Umbilical cord (tissue), 2 donors: ENCODE measurements around the gene POLR3G. TPM values are rescaled to one million over a fixed set of nuclear protein-coding genes. Genes with fewer than 3 reads are reported as not detected.

ENCODE experiments used
- DNase-seq: peaks from one replicate; pipeline ENCODE4 v3.0.0-alpha.2; 2015; ENCODE audit warnings: low spot score
- total RNA-seq: library from RNA; depleted of rRNA; stranded (reverse); fragments of >200 nt; gene quantifications from one replicate; pipeline ENCODE4 v1.2.3, GENCODE V29; 2014; ENCODE audit warnings: low replicate concordance; ENCODE audit not compliant: insufficient read depth

Gene POLR3G
- total RNA-seq, 1 donor from 2014 or later, result 2.9 TPM

GRCh38 chr5:90503596-90503995 lies 28.9 kb downstream of the POLR3G start:
- no peak for DNase-seq

DNA sequence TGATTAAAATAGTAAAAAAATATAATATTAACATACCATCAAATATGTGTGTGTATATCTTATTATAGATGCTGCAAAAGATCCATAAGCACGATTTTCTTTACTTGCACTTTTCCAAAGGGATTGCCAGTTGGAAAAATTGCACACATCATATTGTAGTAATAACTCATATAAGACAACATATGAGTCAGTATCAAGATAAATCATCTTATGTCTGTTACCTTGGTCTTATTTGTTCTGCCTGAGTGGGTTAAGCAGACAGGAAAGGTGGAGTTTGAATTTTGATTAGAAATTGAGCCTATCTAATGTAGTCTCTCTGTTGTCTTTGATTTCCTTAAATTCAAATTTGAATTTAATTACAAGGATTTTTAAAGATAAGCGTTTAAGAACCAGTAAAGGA lies 30.1 kb downstream of the POLR3G start:
- DNase-seq, result no peak

DNA sequence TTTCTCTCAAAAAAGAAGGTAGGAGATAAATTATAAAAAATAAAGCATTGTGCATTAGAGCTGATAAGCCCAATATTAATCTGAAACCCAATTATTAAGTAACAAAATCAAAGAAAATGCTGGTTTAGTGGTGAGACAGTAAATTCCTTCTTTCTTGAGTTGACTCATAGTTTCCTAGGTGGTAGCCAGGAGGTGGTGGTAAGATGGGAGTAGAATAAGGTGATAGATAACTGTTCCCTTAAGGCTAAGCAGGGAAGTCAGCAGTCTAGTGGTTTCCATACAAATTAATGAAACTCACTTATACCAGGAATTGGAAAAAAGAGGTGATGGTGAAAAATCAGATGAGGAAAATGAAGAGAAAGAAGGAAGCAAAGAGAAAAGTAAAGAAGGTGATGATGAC lies 31.6 kb downstream of the POLR3G start:
- DNase-seq, result no peak

DNA sequence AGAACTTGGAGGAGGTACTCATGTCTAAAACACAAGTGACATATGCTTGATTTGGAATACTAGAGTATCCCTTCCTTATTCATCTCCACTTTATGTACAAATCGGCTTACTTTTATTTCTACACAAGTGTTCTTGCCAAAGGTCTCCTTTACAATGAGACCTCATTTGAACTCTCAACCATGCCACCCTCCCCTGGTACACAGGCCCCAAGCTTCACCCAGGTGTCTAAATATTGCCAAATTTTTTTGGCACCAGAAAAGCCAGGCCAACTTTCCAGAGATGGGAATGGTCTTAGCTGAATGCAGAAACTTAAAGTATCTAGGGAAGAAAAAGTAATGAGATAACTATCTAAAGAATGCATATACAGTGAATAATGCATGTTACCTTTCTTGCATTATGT lies 35.8 kb downstream of the POLR3G start:
- no peak for DNase-seq

DNA sequence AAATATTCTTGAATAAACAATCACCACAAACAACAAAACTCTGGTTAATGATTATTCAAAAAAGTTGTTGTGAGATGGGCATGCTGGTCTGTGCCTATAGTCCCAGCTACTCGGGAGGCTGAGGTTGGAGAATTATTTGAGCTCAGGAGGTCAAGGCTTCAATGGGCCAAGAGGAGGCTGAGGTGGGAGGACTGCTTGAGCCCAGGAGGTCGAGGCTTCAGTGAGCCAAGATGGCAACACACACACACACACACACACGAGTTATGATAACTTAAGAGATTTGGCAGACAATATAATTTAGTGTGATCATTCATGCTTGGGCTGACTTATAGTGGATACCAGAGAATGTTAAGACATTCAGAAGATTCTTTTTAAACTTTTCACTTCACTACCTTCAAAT lies 39.9 kb downstream of the POLR3G start:
- no peak for DNase-seq

DNA sequence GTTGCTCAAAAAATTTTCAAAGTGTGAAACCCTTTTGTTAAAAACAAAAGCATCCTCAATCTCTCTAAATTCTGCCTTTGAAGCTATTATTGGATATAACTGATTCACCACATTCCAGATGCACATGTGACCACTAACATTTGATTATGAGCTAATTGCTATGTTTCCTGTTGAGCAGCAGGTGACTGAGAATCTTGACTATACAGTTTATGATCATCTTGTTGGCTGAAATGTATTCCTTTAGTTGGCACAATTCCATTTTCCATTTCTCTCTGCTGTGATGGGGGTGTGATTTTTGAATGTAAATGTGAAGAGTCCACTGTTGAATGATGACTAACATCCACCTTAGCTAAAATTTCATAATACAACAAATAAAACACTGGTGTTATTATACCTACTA lies 44.0 kb downstream of the POLR3G start:
- no peak for DNase-seq

- no peak for DNase-seq
These were observed 44.4 kb downstream of the POLR3G start for GRCh38 chr5:90519081-90519480.

GRCh38 chr5:90528601-90529193 lies 54.0 kb downstream of the POLR3G start:
- peak; percentile 56 for DNase-seq

- peak; percentile 99 for DNase-seq
These were observed 54.7 kb downstream of the POLR3G start, which contains the start of gene LYSMD3 for GRCh38 chr5:90529194-90529938. LYSMD3 (minus strand) TSS chr5:90529584; CDS start chr5:90525289, 4,295 bp downstream.

DNA sequence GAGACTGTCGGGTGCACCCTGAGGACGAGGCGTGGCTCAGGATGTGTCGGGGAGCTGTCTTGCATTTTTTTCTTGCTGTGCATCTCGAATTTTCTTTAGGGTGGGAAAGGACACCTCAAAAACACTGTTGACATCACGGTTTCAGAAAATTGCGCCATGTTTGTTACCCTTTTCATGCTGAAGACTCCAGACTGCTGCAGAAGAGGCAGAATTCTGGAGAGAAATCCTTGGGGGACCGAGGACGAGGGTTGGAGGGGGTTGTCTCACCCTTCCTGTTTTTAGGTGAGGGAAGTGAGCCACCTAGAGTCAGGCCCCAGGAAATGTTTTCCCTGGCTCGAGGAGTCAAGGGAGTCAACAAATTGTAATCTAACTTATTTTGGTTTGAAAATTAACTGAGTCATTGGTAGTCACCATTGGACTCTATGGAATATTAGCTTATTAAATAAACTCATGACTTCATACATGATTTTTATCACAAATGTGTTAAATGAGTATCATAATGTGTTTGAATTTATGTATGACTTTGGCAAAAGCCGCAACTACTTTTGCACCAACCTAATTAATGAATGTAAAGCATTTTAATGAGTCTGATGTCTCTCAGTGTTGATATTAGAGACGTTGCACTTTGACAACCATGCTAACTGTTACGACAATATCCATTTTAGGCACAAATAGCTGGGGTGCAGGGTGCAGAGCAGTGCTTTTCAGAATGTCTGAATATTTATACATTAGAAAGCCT lies 55.4 kb downstream of the POLR3G start:
- DNase-seq, result peak; percentile 86

GRCh38 chr5:90530736-90531487 lies 56.2 kb downstream of the POLR3G start:
- DNase-seq, result no peak

GRCh38 chr5:90533794-90534193 lies 59.1 kb downstream of the POLR3G start:
- no peak for DNase-seq

GRCh38 chr5:90534922-90535321 lies 60.3 kb downstream of the POLR3G start:
- DNase-seq, result no peak

DNA sequence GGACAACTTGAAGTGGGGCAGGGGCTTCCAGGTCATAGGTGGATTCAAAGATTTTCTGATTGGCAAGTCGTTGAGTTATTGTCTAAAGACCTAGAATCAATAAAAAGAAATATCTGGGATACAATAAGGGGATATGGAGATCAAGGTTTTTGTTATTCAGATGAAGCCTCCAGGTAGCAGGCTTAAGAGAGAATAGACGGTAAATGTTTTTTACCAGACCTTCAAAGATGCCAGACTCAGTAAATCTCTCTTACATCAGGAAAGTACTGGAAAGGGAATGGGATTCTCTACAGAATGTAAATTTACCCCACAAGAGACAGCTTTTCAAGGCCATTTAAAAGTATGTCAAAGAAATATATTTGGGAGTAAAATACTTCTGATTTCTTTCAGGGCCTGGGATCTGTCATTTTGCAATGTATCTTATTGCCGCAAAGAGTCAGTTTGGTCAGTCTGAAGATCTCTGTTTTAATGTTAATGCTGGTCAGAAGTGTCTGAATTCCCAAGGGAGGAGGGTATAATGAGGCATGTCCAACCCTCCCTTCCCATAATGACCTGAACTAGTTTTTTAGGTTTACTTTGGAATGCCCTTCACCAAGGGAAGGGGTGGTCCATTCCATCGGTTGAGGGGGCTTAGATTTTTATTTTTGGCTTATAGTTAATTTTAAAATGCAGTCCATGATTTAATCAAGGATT lies 68.3 kb downstream of the POLR3G start:
- DNase-seq, result no peak

- DNase-seq, result no peak
These were observed 70.8 kb downstream of the POLR3G start for GRCh38 chr5:90545511-90545910.

DNA sequence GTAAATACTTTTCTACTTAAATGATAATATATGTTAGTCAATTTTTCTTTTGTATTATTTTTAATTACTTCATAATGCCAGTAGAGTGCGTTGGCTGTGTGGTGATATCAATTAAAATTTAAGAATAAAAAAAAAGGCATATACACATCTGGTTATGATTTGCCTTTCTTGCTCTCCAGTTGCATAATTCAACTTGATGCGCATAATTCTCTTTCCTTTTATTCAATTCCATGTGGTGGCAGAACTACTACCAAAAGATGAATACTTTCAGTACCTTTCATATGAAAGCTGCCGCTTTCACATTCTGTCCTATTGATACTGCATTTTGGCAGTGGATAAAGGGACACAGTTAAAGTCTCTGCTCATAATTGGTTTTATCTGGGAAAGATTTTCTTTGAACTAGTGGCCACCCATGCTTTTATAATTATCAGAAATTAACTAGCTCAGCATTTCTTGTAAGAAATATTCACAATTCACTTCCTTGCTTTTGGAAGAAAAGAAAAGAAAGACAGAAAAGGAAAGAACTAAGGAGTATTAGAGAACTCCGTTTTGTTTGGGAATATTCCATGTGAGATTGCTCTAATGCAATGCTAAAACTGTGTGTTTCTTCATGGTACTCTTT lies 71.7 kb downstream of the POLR3G start:
- DNase-seq, result no peak

- no peak for DNase-seq
These were observed 72.4 kb downstream of the POLR3G start for GRCh38 chr5:90547072-90547536.

DNA sequence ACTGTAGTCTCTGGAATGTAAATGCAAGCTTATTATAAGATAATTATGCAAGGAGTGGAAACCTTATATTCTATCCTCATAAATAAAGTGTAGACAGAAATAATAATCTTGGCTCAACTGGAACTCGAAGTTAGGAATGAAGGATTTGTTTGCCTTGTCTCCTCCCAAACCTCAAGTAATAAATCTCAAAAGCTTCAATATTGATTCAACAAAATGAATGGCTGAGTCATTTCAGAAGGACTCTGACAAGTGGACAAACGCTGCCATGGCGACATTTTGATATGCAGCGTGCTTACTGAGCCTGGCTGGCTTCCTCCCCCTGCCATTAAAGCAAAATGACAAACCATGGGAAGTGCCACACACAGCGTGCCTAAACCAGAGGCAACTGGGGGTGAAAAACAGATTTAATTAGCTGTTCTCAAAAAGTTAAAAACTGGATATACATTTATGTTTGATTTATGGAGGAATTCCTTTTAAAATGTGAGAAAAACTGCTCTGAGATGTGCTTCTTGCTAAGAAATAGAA lies 73.5 kb downstream of the POLR3G start:
- no peak for DNase-seq

GRCh38 chr5:90549223-90549622 lies 74.6 kb downstream of the POLR3G start:
- DNase-seq, result no peak

- DNase-seq, result no peak
These were observed 75.1 kb downstream of the POLR3G start for GRCh38 chr5:90549729-90550275.
